HepG2 (cell line): ENCODE results near the gene CBFA2T2. TPM values are rescaled to one million over a fixed set of nuclear protein-coding genes. Genes with fewer than 3 reads are reported as not detected.
A peak's percentile ranks its signal among the peaks of the same experiment; 100 is the strongest.

Experiments
- CREM ChIP-seq, 2 experiments: sonication (generic) in 1 of 2; formaldehyde crosslinking in 1 of 2; IDR thresholded peaks; 2 replicates each; pipeline versions ENCODE4 v1.4.0 to v1.6.1; 2016 to 2020; ENCODE audit warnings: antibody characterized with exemption in 1 of 2, mild to moderate bottlenecking in 1 of 2, missing genetic modification reagents in 1 of 2
- ELF3 ChIP-seq: IDR thresholded peaks from 2 replicates; pipeline ENCODE4 v1.6.1; 2016; ENCODE audit warnings: missing genetic modification reagents, missing compliant biosample characterization
- NR2C2 ChIP-seq: sonication (generic); formaldehyde crosslinking; IDR thresholded peaks from 2 replicates; pipeline ENCODE4 v1.4.0; 2020; ENCODE audit warnings: missing genetic modification reagents, mild to moderate bottlenecking, moderate library complexity, borderline replicate concordance
- RXRB ChIP-seq: IDR thresholded peaks from 2 replicates; pipeline ENCODE4 v1.6.1; 2016; ENCODE audit warnings: borderline replicate concordance, missing genetic modification reagents, missing compliant biosample characterization
- SAP130 ChIP-seq: IDR thresholded peaks from 2 replicates; pipeline ENCODE4 v1.6.1; 2016; ENCODE audit warnings: low read depth
- SMAD1 ChIP-seq: sonication (generic); formaldehyde crosslinking; IDR thresholded peaks from 2 replicates; pipeline ENCODE4 v1.4.0; 2020; ENCODE audit warnings: missing genetic modification reagents, low read depth, mild to moderate bottlenecking, borderline replicate concordance
- SMAD3 ChIP-seq: sonication (generic); formaldehyde crosslinking; IDR thresholded peaks from 2 replicates; pipeline ENCODE4 v1.4.0; 2020; ENCODE audit warnings: missing genetic modification reagents
- XBP1 ChIP-seq: sonication (generic); formaldehyde crosslinking; IDR thresholded peaks from 2 replicates; pipeline ENCODE4 v1.5.0; 2020; ENCODE audit warnings: missing genetic modification reagents
- ZBTB20 ChIP-seq: sonication (generic); formaldehyde crosslinking; IDR thresholded peaks from 2 replicates; pipeline ENCODE4 v1.8.1; 2023; ENCODE audit warnings: missing genetic modification reagents, low read depth, mild to moderate bottlenecking, borderline replicate concordance
- ZC3H13 ChIP-seq: sonication (generic); formaldehyde crosslinking; IDR thresholded peaks from 2 replicates; pipeline ENCODE4 v1.8.1; 2023; ENCODE audit warnings: mild to moderate bottlenecking, missing genetic modification reagents, moderate library complexity
- ZNF224 ChIP-seq: sonication (generic); formaldehyde crosslinking; IDR thresholded peaks from 2 replicates; pipeline ENCODE4 v1.5.0; 2020; ENCODE audit warnings: mild to moderate bottlenecking, missing genetic modification reagents
- ZNF317 ChIP-seq: sonication (generic); formaldehyde crosslinking; IDR thresholded peaks from 2 replicates; pipeline ENCODE4 v1.5.0; 2020; ENCODE audit warnings: mild to moderate bottlenecking, missing genetic modification reagents
- ZNF768 ChIP-seq: sonication (generic); formaldehyde crosslinking; IDR thresholded peaks from 2 replicates; pipeline ENCODE4 v1.4.0; 2020; ENCODE audit warnings: missing genetic modification reagents
- ZNF781 ChIP-seq: sonication (generic); formaldehyde crosslinking; IDR thresholded peaks from 2 replicates; pipeline ENCODE4 v1.5.1; 2020; ENCODE audit warnings: borderline replicate concordance, mild to moderate bottlenecking, missing genetic modification reagents; ENCODE audit errors: not compliant biosample characterization
- polyA plus RNA-seq, 8 experiments: library from polyadenylated mRNA; depleted of rRNA in 3 of 8; stranded (reverse) in 7 of 8; unstranded in 1 of 8; fragments of >200 nt; fragmentation: Illumina TruSeq in 4 of 8; extraction: Trizol in 4 of 8; gene quantifications; 2 replicates each; pipeline versions ENCODE4 v1.2.1 to v1.2.3, GENCODE V29; 2011 to 2016; ENCODE audit warnings: low read depth in 4 of 8, missing spikeins in 1 of 8, mixed read lengths in 1 of 8; ENCODE audit not compliant: insufficient read depth in 1 of 8
- total RNA-seq, 5 experiments: library from RNA; depleted of rRNA; stranded (reverse); fragments of >200 nt; fragmentation: Illumina TruSeq; extraction: Trizol; gene quantifications; 2 replicates each; pipeline ENCODE4 v1.2.3, GENCODE V29; 2016; ENCODE audit warnings: low read depth in 1 of 5
- TF ChIP-seq, protein P1 (sequence below): sonication (generic); formaldehyde crosslinking; IDR thresholded peaks from 2 replicates; pipeline ENCODE4 v1.8.0; 2022; ENCODE audit warnings: low read depth, missing genetic modification reagents
- TF ChIP-seq, protein P2 (sequence below): sonication (generic); formaldehyde crosslinking; IDR thresholded peaks from 2 replicates; pipeline ENCODE4 v1.4.0; 2020; ENCODE audit warnings: missing genetic modification reagents, borderline replicate concordance
- TF ChIP-seq, protein P3 (sequence below): sonication (generic); formaldehyde crosslinking; IDR thresholded peaks from 2 replicates; pipeline ENCODE4 v1.5.0; 2020; ENCODE audit warnings: mild to moderate bottlenecking, missing genetic modification reagents
- TF ChIP-seq, protein P4 (sequence below), 2 experiments: sonication (generic) in 1 of 2; formaldehyde crosslinking in 1 of 2; IDR thresholded peaks; 2 replicates each; pipeline versions ENCODE4 v1.4.0 to v1.6.1; 2018 to 2020; ENCODE audit warnings: missing genetic modification reagents in 2 of 2, borderline replicate concordance in 1 of 2, low read depth in 1 of 2, mild to moderate bottlenecking in 1 of 2, missing biosample characterization in 1 of 2
- TF ChIP-seq, protein P5 (sequence below): sonication (generic); formaldehyde crosslinking; IDR thresholded peaks from 2 replicates; pipeline ENCODE4 v1.5.0; 2020; ENCODE audit warnings: missing genetic modification reagents

Gene CBFA2T2
- total and polyA plus RNA-seq, 2 of the 13 experiments (the other 11 are each of a cell fraction or from before 2014, with no cell fraction given): 6.3 to 21.2 TPM

DNA sequence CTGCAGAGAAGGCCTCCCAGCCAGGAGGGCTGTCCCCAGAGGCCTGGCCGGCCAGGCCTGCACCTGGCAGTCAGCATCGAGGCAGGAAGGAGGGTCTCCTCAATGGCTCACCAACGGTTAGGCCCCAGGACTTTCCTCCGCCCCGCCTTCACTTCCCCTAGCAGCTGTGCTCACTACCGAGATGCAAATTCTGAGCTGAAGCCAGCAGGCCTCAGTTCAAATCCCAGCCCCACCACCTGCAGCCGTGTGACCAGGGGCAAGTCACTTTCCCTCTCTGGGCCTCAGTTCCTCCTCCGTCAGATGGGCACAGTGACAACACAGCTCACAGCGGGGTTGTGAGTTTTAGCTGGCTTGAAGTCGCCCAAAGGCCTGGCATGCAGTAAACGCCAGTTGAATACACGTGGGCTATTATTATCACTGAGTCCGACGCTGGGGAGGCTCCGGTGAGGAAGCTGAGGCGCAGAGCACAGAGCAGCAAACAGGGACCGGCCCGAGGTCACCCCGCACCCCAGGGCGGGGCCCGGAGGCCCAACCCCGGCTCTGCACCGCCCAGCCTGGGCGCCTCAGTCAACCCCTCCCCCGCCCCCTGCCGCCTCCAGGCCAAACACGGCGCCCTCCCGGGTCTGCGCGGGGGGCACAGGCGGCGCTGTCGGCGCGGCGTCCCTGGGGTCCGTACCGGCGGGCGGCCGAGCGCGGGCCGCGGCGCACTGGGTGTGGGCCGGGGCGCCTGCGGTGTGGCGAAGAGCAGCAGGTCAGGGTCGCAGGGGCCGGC is 195.6 kb downstream of the CBFA2T2 start (continued):
- TF ChIP-seq, protein P1, sequence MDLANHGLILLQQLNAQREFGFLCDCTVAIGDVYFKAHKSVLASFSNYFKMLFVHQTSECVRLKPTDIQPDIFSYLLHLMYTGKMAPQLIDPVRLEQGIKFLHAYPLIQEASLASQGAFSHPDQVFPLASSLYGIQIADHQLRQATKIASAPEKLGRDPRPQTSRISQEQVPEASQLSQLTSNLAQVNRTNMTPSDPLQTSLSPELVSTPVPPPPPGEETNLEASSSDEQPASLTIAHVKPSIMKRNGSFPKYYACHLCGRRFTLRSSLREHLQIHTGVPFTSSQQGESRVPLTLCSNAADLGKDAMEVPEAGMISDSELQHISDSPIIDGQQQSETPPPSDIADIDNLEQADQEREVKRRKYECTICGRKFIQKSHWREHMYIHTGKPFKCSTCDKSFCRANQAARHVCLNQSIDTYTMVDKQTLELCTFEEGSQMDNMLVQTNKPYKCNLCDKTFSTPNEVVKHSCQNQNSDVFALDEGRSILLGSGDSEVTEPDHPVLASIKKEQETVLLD: peak; percentile 86
- peak; percentile 5; the same call in 1 of the 2 replicates for TF ChIP-seq NR2C2 (CRISPR knock-in tag)
- TF ChIP-seq SMAD1: no peak; the same call in 1 of the 2 replicates
- TF ChIP-seq ZNF224 (CRISPR knock-in tag): no peak; the same call in 1 of the 2 replicates
- peak; percentile 30; the same call in 1 of the 2 replicates for TF ChIP-seq RXRB (CRISPR knock-in tag)
- TF ChIP-seq, protein P2, sequence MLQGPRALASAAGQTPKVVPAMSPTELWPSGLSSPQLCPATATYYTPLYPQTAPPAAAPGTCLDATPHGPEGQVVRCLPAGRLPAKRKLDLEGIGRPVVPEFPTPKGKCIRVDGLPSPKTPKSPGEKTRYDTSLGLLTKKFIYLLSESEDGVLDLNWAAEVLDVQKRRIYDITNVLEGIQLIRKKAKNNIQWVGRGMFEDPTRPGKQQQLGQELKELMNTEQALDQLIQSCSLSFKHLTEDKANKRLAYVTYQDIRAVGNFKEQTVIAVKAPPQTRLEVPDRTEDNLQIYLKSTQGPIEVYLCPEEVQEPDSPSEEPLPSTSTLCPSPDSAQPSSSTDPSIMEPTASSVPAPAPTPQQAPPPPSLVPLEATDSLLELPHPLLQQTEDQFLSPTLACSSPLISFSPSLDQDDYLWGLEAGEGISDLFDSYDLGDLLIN: peak; percentile 89; the same call in 1 of the 2 replicates
- TF ChIP-seq, protein P3, sequence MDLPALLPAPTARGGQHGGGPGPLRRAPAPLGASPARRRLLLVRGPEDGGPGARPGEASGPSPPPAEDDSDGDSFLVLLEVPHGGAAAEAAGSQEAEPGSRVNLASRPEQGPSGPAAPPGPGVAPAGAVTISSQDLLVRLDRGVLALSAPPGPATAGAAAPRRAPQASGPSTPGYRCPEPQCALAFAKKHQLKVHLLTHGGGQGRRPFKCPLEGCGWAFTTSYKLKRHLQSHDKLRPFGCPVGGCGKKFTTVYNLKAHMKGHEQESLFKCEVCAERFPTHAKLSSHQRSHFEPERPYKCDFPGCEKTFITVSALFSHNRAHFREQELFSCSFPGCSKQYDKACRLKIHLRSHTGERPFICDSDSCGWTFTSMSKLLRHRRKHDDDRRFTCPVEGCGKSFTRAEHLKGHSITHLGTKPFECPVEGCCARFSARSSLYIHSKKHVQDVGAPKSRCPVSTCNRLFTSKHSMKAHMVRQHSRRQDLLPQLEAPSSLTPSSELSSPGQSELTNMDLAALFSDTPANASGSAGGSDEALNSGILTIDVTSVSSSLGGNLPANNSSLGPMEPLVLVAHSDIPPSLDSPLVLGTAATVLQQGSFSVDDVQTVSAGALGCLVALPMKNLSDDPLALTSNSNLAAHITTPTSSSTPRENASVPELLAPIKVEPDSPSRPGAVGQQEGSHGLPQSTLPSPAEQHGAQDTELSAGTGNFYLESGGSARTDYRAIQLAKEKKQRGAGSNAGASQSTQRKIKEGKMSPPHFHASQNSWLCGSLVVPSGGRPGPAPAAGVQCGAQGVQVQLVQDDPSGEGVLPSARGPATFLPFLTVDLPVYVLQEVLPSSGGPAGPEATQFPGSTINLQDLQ (CRISPR knock-in tag): no peak; the same call in 1 of the 2 replicates
- peak; percentile 39; the same call in 1 of the 2 replicates for TF ChIP-seq SAP130 (CRISPR knock-in tag)
- TF ChIP-seq, protein P4, sequence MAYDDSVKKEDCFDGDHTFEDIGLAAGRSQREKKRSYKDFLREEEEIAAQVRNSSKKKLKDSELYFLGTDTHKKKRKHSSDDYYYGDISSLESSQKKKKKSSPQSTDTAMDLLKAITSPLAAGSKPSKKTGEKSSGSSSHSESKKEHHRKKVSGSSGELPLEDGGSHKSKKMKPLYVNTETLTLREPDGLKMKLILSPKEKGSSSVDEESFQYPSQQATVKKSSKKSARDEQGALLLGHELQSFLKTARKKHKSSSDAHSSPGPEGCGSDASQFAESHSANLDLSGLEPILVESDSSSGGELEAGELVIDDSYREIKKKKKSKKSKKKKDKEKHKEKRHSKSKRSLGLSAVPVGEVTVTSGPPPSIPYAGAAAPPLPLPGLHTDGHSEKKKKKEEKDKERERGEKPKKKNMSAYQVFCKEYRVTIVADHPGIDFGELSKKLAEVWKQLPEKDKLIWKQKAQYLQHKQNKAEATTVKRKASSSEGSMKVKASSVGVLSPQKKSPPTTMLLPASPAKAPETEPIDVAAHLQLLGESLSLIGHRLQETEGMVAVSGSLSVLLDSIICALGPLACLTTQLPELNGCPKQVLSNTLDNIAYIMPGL (CRISPR knock-in tag; IDR thresholded peaks at IDR 0.05; ENCODE audit: borderline replicate concordance in 1 of 2, low read depth in 1 of 2): peak in 1 of 2 experiments; percentile 44; a peak in 2 of 4 replicates
- 0 out of 2 replicates have a peak, but pooled peaks have one; percentile 36 for TF ChIP-seq ZNF317
- TF ChIP-seq ELF3 (CRISPR knock-in tag): no peak
- no peak for TF ChIP-seq CREM (IDR thresholded peaks at IDR 0.05)
- TF ChIP-seq CREM (CRISPR knock-in tag; IDR thresholded peaks at IDR 0.05): no peak
- TF ChIP-seq, protein P5, sequence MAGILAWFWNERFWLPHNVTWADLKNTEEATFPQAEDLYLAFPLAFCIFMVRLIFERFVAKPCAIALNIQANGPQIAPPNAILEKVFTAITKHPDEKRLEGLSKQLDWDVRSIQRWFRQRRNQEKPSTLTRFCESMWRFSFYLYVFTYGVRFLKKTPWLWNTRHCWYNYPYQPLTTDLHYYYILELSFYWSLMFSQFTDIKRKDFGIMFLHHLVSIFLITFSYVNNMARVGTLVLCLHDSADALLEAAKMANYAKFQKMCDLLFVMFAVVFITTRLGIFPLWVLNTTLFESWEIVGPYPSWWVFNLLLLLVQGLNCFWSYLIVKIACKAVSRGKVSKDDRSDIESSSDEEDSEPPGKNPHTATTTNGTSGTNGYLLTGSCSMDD (CRISPR knock-in tag): no peak
- TF ChIP-seq ZC3H13 (CRISPR knock-in tag): 0 out of 2 replicates have a peak, but pooled peaks have one; percentile 3
- no peak for TF ChIP-seq ZBTB20
- peak; percentile 97 for TF ChIP-seq ZNF768
- TF ChIP-seq XBP1: no peak
- no peak for TF ChIP-seq SMAD3 (CRISPR knock-in tag)
- peak; percentile 71 for TF ChIP-seq ZNF781 (CRISPR knock-in tag)
